Right lobe of liver (tissue), 4 donors: ENCODE measurements around the gene FAM180A.
"Not testable (repeated sequence)": the region's sequence is repeated elsewhere in the genome, so short reads cannot be mapped to it uniquely, and the experiment has no call there.

Experiments used
- CTCF ChIP-seq, 4 donors: fragments of 200-600 bp in 3 of 4; fragments of 450-650 bp in 1 of 4; IDR thresholded peaks; one replicate each; pipeline versions ENCODE4 v1.5.1 to v1.8.0; 2016 to 2022; ENCODE audit warnings: antibody characterized with exemption in 4 of 4, mild to moderate bottlenecking in 2 of 4
- POLR2A ChIP-seq: fragments of 450-650 bp; IDR thresholded peaks from one replicate; pipeline ENCODE4 v1.6.1; 2017; ENCODE audit warnings: antibody characterized with exemption, mild to moderate bottlenecking
- donor health status: DM: no; HTN: no; CAD: no.
- donor health status: DM: no; HTN: no; CAD: no.
- donor health status: DM: no; HTN: yes; CAD: no.

GRCh38 chr7:135737306-135737647 lies 11.3 kb downstream of the FAM180A start:
- not testable (repeated sequence) for TF ChIP-seq CTCF (IDR thresholded peaks at IDR 0.05); POLR2A
